HG03432 (cell line): ENCODE results near the gene TRIP12.
"Not testable (repeated sequence)": the region's sequence is repeated elsewhere in the genome, so short reads cannot be mapped to it uniquely, and the experiment has no call there.

ENCODE experiments used
- ATAC-seq: cut with Tn5 transposase; IDR thresholded peaks from one replicate; pipeline ENCODE4 v1.9.1; 2021; ENCODE audit warnings: mild to moderate bottlenecking, moderate library complexity; ENCODE audit not compliant: unreplicated experiment

TRIP12 gene

DNA sequence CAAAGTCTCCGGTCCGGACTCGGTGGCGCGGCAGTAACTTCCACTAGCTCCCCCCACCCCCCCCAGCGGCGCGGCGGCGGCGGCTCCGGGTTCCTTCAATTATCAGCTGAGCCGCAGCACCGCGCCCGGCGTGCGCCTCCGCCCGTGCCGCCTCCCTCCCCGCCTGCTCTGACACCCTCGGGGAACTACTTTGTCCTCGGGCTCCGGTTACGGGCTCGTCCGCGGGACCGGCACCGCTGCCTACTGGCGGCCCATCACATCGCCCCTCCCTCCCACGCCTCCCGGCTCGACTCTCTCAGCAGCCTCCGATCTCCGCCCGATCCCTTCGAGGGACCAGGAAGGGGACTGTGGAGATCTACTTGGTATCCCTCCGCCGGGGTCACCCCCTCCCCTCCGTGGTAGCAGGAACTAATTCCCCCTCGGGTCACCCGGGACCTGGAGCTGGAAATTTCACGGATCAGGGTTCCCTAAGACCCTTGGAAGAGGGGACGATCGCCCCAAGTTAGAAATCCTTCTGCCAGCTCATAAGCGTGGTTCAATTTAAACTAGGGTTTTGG is at the start of gene TRIP12:
TRIP12 (minus strand) TSS at position 118 of the 557 bp plus-strand sequence. CDS start 41,930 bp downstream, outside the sequence.
- peak; percentile 79 for ATAC-seq

DNA sequence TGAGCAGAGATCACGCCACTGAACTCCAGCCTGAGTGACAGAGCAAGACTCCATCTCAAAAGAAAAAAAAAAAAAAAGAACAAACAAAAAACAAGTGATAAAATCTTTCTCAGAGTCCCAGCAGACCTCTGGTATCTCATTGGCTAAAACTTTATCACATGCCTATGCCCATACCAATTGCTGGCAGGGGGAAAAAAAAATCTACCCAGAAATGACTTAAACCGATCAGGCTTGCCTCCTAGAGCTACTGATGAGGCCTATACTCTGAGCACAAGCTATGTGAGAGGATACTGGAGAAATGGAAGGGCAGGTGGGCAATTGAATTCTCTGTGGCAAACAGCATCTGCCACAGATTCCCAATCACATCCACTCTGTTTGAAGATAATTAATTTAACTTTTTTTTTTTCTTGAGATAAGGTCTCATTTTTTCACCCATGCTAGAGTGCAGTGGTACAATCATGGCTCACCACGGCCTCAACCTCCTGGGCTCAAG is 49.5 kb upstream of the TRIP12 start:
- ATAC-seq, result no peak

DNA sequence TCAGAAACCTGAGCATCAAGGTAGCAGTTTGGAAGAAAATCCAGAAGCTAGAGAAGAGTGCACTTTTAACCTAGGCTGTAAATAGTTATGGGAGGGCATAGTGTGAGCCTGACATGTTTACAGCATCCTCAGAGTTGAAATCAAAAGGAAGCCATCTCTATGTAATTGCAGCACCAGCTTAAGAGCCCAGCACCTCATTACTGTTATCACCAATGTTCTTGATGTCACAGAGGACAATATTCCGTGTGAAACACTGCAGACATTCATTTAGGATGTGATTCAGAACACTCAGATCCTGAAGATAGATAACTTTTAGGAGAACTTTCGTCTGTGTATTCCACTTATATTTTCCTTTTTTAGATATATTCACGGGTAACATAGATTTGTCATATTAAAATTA is 48.6 kb upstream of the TRIP12 start:
- no peak for ATAC-seq

DNA sequence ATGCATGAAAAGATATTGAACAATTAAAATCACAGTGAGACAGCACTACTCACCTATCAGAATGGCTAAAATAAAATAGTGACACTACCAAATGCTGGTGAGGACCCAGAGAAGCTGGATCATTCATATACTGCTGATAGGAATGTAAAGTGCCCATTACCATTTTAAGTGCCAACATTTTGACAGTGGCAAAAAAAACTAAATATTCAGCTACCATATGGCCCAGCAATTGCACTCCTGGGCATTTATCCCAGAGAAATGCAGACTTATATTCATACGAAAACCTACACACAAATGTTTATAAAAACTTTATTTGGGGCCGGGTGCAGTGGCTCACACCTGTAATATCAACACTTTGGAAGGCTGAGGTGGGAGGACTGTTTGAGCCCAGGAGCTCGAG is 48.1 kb upstream of the TRIP12 start:
- no peak for ATAC-seq

DNA sequence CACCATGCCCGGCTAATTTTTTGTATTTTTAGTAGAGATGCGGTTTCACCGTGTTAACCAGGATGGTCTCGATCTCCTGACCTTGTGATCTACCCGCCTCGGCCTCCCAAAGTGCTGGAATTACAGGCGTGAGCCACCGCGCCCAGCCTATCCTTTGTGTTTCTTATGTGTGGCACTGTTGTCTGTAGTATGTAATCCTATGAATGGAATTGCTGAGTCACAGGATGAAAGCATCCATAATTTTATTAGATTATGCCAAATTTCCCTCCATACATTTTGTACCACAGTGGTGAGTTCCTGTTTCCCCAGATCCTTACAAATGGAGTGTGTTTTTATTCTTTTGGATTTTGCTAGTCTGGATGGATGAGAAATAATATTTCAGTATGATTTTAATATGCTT is 41.8 kb upstream of the TRIP12 start:
- ATAC-seq, result not testable (repeated sequence)

DNA sequence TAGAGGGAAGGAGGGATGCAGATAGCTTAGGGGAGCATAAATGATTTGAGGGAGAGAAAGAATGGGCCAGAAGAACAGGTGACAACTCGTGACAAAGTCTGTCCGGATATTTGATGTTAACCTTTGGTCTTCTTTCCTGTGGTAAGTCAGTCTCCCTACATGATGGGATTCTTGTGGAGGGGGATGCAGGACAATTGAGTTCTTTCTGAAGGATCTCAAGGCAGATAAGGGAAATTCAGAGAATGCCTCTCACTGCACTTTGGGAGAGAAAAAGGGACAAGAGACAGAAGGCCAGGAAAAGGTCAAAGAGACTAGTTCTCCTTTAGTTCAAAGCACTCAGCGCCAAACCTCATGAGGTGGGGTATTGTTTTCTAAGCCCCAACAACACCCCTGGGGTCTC is 34.7 kb upstream of the TRIP12 start:
- no peak for ATAC-seq

DNA sequence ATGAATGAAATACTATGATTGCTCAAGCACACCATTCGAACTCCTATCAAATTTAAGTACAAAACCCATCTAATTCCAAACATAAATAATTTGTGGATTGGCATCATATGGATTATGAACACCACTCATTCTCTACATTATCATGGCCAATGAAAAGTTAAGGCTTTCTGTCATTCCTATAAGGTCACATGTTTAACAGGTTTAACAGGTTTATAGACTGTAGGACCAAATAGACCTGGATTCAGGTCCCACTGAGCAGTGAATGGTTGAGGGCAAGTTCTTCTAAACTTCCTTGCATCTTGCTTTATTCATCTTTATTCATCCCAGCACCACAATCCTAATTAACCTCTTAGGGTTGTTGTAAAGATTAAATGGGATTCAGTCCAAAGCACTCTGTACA is 33.9 kb upstream of the TRIP12 start:
- no peak for ATAC-seq

DNA sequence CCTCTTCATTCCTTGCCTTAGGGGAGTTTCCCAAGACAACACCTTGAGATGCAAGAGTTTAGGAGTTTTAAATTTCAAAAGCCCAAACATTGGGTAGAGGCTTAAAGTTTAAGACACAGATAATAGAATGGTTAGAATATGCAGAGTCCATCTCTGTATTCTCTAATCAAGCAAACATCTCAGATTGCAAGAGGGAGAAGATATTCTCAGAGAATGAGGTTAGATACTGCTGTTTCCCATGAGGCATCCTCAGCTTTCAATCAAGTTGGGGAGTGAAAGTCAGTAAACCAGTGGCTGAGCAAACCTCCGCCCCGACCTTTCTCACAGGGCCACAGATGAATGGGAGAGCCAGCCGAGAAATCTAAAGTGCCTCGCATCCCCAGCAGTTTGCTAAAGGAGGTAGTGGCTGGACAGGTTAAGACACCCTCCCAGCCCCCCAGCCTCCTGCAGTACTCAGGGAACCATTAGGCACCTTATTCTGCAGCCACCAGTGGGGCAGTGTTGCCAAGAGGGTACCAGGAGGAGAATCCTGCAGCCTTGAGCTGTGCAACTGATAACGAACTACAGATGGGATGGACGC is 30.5 kb upstream of the TRIP12 start:
- no peak for ATAC-seq

DNA sequence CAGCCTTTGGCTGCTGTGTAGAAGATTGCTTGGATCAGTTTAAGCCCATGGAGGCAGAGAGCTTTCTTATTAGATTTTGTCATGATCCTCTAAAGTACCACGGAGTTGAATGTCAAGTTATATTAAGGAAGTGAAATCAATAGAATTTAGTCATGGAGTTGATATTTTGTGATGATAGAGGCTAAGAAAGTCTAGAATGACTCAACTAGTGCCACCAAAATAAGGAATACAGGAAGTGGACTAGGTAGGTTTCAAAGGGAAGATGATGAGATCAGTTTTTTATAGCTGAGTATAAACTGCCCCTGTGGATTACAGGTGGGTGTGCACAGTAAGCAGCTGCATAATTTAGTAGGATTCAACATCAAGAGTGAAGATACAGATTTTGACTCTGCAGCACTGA is 25.7 kb upstream of the TRIP12 start:
- peak; percentile 86 for ATAC-seq

DNA sequence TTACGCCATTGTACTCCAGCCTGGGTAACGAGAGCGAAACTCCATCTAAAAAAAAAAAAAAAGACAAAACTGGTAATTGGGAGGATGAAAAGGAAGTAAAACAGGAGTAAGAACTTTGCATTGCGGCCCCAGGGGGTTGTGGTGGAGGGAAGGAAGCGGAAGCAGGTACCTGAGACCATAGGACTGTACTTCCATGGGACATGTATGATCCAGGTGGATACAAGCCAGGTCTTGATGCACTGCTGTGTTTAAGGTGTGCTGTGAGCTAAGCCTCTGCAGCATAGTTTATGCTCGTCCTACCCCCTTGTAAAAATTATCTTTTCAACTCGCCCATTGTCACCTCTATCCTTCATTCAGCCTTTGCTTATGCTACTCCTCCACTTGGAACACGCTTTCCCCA is 24.2 kb upstream of the TRIP12 start:
- no peak for ATAC-seq

DNA sequence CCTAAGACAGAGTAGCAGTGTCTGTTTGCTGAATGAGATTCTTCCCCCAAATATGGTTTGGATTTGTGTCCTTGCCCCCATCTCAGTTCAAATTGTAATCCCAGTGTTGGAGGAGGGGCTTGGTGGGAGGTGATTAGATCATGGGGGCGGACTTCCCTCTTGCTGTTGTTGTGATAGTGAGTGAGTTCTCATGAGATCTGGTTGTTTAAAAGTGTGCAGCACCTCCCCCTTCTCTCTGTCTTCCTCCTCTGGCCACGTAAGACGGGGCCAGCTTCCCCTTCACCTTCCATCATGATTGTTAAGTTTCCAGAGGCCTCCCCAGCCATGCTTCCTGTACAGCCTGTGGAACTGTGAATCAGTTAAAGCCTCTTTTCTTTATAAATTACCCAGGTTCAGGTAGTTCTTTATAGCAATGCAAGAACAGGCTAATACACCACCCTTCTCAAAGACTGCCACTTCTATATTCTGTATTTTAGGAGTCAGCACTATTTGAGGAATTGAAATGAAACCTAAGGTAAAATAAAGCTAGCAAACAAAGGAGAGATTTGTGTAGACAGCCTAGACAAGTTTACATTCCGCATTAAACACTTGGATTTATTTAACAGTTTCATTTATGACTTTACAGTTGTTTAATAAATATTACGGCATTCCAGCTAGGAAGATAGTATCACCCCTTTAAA is 22.1 kb upstream of the TRIP12 start:
- ATAC-seq, result no peak

DNA sequence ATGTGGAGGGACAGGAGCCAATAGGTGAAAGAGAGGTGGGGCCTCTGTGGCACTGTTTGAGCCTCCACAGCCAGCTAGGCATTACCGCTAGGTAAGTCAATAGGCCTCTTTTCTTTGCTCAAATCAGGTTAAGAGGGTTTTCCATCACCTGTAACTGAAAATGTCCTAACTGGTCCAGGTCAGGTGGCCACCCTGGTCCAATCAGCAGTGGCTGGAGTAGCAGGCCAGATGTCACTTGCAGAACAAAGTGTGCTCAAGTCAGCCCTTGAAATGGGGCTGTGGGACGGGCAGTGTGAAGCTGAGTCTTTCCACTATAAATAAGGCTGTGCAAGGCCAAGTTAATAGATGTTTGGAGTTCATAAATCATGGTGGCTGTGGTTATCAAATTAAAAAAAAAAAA is 21.4 kb upstream of the TRIP12 start:
- no peak for ATAC-seq

DNA sequence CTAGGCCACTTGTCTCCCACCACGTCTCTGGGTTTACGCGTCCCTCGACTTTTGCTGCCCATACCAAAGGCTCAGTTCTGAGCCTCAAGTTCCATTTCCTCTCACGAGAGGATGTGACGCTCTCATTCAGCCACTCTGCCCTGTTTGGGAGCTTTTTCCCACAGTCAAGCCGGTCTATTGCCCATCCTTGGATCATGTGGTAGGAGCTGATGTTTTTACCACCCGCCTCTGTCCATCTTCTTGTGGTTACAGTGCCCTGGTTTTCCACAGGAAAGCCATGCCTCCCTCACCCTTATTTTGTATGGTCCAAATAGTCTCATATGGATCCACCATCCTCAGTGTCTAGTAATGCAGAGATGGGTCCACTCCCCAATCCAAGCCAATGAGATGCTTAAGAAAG is 20.9 kb upstream of the TRIP12 start:
- no peak for ATAC-seq

DNA sequence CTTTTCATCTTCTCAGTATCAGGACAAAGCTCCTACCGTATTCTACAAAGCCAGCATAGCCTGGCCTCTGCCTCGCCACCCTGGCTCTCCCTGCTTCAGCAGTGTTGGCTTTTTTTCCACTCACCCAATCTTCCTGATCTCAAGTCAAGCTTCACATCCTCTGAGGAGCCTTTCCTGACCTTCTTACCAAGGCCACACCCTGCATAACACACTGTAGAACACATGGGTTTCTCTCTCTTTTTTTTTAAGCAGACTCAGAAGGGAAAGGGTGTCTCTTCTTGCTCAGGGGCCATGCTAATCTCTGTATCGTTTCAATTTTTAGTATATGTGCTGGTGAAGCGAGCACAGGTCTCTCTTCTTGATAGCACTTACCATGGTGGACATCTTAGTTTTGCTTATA is 15.7 kb upstream of the TRIP12 start:
- no peak for ATAC-seq

DNA sequence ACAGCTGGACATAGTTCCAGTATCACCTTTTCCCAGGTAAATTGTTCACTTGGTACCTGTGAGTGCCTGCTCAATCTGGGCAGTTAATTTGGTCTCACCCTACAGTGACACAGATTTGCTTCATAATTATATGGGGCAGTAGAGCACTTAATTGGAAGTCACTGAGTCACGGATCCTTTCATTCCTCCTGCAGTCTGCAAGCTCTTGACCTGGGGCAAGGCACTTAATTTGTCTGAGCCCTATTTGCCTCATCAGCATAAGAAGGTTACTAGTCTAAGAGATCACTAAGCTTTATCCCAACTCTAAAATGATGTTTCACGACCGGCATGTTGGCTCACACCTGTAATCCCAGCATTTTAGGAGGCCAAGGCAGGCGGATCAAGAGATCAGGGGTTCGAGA is 9.4 kb upstream of the TRIP12 start:
- ATAC-seq, result no peak

DNA sequence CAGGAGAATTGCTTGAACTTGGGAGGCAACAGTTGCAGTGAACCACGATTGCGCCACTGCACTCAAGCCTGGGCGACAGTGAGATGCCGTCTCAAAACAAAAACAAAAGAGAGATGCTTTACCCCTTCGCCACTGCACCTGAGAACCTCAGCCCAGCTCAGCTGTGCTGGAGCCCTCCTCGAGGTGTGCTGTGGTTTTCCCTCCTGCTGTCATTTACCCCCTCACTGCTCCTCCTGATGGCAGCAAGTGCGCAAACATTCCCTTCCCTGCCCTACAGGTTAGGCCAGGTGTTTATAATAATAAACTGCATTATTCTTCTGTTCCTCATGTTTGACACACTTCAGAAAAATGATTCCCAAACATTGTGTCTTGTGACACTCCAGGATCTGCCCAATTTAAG is 8.8 kb upstream of the TRIP12 start:
- ATAC-seq, result no peak

DNA sequence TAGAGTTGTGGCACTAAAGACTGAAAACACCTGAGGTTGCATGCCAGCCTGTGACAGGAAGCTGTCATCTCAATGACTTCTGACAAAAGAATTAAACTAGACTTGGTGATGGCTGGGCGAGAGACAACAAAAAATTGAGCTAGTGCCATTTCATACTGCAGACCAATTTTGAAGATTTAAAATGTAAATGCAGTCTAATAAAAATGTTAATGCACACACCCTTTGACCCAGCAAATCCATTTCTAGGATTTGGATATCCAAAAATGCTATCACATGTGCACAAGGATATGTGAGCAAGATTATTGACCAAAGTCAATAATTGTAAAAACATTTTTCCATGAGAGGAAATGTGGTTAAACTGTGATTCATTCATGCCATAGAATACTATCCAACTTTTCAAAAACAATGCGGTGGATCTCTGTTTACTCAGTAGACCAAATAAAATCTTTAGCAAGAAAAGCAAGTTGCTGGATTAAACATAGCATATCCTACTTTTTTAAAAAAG is 6.1 kb upstream of the TRIP12 start:
- no peak for ATAC-seq

DNA sequence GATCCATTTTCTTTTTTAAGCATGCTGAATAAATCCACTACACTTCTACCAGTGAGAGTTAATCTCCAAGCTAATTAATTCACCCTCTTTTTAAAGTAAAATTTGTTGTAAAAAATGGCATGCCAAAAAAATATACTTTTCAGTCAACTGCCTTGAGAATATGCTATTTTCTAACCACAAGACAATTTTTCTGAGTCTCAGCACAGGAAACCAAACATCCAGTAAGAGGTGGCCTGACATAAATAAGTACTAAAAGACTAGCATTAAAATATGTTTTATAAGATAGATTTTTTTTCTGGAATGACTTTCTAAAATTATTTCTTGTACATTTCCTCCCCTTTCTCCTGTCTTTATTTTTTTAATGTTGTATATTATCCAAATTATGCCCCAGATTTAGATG is 3.4 kb upstream of the TRIP12 start:
- ATAC-seq, result no peak

DNA sequence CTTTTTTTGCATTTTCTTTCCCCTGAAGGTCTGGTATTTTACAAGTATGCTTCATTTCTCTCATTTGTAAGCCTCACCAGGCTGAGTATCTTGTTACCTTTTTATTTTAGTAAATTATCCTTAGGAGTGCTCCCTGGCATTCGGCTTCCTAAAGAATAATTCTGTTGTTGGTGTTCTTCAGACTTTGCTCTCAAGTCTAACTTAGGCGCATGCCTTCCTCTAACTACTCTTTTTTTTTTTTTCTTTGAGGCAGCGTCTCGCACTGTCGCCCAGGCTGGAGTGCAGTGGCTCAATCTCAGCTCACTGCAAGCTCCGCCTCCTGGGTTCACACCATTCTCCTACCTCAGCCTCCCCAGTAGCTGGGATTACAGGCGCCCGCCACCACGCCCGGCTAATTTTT is 2.7 kb upstream of the TRIP12 start:
- not testable (repeated sequence) for ATAC-seq

DNA sequence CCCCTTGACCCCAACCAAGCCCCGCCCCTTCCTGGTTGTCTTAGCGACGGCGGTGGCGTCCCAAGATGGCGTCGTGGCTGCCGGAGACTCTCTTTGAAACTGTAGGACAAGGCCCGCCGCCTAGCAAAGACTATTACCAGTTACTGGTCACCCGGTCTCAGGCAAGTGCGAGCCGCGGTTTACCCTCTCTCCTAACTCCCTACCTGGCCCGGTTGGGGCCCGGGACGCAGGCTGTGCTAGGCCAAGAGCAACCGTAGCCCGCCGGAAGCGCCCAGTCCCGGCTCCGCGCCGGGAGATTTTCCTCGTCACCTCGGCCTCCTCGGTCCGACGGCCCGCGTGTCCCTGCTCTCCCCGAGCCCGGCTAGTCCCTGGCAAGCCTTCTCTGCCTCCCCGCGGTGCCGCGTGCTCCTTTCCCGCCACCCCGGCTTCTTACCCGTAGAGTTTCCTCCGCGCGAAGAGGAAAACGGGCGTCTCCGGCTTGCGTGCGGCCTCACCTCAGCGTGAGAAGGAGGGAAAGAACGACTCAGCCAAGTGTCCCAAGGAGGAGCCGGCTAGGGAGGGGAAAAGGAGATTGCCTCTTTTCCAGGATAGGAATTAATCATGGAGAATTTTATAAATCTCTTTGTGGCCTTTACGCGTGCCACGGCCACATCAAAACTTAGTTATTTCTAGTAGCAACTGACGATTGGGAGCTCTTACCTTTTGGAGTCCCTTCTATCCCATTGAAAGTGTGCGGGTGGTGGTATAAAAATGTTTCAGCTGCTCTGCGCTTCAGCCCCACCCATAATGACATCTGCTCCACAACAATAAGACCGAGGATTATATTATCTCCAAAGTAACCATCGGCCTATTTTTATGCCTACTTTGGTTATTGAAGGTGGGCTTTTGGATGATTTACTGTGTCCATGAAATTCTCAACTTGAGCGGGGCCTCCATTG is 909 bp upstream of the TRIP12 start, which contains the start of gene FBXO36:
FBXO36 (plus strand) TSS at position 55 of the 938 bp plus-strand sequence; CDS start at position 66, 11 bp downstream.
- peak; percentile 76 for ATAC-seq
